Measurements from ENCODE around the gene CNOT4.

The CNOT4 gene

DNA sequence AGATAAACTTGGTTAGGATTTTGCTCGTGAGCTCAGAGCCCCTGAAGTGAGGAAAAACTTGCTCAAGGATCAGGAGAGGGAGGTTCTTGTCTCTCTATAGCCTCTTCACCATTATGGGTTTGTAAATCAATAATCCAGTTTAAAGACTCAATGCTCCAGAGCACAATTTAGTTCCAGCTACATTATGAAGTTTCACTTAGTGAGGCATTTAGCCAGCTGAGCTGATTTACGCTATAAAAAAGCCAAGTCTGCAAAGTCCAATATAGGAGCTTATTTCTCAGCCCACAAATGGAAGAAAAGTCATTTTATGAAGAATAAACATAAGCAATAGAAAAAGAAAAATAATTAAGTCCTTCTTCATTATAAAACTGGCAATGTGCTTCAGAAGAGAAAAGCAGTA lies 145.7 kb downstream of the CNOT4 start:
- in situ Hi-C loops (cut with HindIII; ENCODE audit: low sequenced_read_pairs): no loop called here
- TF ChIP-seq, protein P1, sequence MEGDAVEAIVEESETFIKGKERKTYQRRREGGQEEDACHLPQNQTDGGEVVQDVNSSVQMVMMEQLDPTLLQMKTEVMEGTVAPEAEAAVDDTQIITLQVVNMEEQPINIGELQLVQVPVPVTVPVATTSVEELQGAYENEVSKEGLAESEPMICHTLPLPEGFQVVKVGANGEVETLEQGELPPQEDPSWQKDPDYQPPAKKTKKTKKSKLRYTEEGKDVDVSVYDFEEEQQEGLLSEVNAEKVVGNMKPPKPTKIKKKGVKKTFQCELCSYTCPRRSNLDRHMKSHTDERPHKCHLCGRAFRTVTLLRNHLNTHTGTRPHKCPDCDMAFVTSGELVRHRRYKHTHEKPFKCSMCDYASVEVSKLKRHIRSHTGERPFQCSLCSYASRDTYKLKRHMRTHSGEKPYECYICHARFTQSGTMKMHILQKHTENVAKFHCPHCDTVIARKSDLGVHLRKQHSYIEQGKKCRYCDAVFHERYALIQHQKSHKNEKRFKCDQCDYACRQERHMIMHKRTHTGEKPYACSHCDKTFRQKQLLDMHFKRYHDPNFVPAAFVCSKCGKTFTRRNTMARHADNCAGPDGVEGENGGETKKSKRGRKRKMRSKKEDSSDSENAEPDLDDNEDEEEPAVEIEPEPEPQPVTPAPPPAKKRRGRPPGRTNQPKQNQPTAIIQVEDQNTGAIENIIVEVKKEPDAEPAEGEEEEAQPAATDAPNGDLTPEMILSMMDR (IDR thresholded peaks at IDR 0.05; ENCODE audit: low read depth, low read length, missing control alignments): no peak
- no peak overlapping the region for H3K4me3 ChIP-seq (ENCODE audit: low read depth, low read length)
- DNase-seq (ENCODE audit: low read depth): no peak

DNA sequence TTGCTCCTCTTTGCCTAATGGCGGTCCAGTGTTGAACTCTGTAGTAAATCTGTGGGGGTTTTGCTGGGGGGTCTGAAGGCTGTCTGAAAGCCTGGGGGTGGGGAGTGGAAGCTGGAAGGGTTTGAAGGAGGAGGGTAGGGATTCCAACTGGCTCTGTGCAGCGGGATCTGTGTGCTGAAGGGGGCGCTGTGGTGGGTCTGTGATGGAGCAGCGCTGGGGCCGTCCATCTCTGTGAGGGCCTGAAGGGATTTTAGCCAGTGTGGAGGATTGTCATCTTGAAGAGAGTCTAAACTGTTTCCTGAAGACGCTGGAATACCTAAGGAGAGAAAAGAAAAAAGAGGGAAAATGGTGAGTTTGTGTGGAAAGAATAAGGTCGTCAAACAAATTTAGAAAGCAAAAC lies 147.0 kb downstream of the CNOT4 start:
- no peak overlapping the region for H3K4me3 ChIP-seq (ENCODE audit: low read depth, low read length)
- in situ Hi-C loops (cut with HindIII; ENCODE audit: low sequenced_read_pairs): no loop called here
- no peak for DNase-seq (ENCODE audit: low read depth)
- TF ChIP-seq, protein P1 (IDR thresholded peaks at IDR 0.05; ENCODE audit: low read depth, low read length, missing control alignments): no peak

DNA sequence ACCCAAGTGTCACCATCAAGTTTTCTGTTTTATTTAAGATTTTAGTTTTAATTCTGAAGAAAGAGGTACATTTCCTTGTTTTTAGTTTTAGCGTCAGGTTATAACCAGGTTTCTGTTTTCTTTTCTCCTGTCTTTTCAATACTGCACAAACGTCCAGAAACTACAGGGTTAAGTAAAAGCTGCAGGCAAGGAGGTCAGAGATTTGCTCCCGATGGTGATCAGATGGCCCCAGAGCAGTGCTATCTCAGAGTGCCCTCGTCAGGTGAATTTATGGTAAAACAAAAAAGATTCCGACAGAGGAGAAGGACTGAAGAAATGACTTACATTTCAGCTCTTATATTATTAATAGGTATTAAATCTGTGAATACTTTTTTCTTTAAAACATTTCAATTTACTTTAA lies 148.1 kb downstream of the CNOT4 start:
- TF ChIP-seq, protein P1 (IDR thresholded peaks at IDR 0.05; ENCODE audit: low read depth, low read length, missing control alignments): no peak
- H3K4me3 ChIP-seq (ENCODE audit: low read depth, low read length): no peak overlapping the region
- in situ Hi-C loops (cut with HindIII; ENCODE audit: low sequenced_read_pairs): no loop called here
- no peak for DNase-seq (ENCODE audit: low read depth)

DNA sequence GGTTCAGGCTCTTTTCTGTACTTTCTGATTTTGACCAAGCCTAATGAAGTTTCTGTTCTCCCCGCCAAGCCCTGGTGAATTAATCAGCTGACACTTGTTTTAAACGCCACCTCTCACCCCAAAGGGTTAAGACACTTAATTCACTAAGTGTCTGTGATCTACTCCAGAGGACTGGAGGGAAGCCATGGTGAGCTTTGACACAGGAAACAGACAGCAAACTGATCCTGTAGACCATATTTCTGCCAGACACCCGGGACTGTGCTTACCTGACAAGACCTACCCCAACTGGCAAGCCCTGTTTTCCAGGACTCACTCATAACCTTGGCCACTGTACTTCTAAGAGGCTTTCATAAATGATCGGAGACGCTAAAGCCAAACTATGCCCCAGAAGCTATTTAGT lies 150.3 kb downstream of the CNOT4 start:
- in situ Hi-C loops (cut with HindIII; ENCODE audit: low sequenced_read_pairs): no loop called here
- no peak overlapping the region for H3K4me3 ChIP-seq (ENCODE audit: low read depth, low read length)
- no peak for DNase-seq (ENCODE audit: low read depth)
- TF ChIP-seq, protein P1 (IDR thresholded peaks at IDR 0.05; ENCODE audit: low read depth, low read length, missing control alignments): no peak

DNA sequence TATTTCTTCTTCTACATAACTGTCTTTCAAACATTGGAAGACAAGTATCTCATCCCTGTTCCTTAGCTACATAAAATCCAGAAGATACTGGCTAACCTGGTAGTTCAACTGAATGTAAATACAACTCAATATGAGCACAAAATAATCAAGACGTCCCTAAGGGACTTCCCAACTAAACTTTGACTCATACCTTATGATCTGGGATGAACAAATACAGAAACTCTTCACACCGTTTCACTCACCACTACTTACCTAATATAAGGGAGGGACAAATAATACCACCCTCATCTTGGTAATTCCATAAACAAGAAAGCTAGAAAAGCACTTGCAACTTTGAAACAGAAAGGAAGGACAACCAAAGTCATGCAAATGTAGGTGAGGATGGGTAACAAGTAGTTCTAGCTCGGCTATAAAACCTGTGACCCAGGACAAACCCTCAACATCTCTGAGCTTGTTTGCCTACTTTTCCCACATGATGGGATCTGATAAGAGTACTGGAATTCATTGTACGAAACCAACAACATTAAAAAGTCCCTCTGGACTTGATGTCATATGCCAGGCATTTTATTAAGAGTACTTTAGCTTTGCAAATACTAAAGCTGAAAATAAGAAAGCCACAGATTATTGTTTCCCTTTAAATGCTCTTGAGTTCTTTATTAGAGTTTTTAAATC lies 154.4 kb downstream of the CNOT4 start:
- H3K4me3 ChIP-seq (ENCODE audit: low read depth, low read length): no peak overlapping the region
- in situ Hi-C loops (cut with HindIII; ENCODE audit: low sequenced_read_pairs): no loop called here
- no peak for DNase-seq (ENCODE audit: low read depth)
- TF ChIP-seq, protein P1 (IDR thresholded peaks at IDR 0.05; ENCODE audit: low read depth, low read length, missing control alignments): no peak

DNA sequence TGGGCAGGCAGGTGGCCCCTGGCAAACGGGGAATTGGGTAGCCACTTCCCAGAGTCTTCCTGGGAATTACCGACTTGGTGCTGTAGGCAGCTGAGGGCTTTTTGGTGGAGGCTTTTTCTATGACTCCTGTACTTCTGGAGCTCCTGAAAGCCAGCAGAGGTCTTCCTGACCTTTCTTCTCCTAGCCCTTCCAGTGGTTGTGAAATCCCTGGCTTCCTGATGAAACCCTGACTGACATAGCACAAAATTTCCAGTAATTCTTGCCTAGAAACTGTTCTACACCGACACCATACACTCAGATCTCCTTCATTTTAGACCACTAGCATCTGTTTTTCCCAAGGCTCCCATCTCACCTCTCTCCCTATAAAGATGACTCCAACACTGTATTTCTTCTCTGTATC lies 156.1 kb downstream of the CNOT4 start:
- in situ Hi-C loops (cut with HindIII; ENCODE audit: low sequenced_read_pairs): no loop called here
- no peak for DNase-seq (ENCODE audit: low read depth)
- TF ChIP-seq, protein P1 (IDR thresholded peaks at IDR 0.05; ENCODE audit: low read depth, low read length, missing control alignments): no peak
- no peak overlapping the region for H3K4me3 ChIP-seq (ENCODE audit: low read depth, low read length)
